ENCODE data around the gene DEXI. TPM values are rescaled to one million over a fixed set of nuclear protein-coding genes. Genes with fewer than 3 reads are reported as not detected.

DEXI gene
- total RNA-seq, 1 experiment from 2014 or later, result 23.7 TPM

DNA sequence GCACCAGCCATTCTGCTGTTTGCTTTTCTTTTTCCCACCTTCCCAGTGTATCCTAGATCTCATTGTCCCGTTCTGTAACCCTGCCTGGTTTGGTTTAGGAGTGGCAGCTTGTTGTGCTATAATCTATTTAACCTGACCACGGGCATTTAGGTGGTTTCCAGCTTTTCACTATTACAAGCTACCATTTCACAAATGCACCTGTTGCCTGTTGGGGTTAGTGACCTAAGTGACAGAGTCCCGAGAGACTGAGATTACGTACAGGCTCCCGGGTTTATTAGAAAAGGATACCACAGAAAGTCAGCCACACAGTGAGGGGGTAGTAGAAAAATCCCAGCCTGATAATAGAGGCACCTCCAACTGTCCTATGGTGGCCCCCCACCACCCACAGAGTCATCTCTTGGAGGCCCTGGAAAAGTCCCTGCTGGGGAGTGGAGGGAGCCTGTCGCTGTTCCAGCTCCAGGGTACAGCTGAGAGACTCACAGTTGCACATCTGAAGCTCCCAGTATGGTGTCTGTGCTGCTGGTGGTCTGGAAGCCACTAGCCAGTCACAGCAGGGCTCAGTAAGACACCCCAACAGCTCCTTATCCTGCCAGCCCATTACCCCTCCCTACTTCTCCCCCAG lies 23.3 kb upstream of the DEXI start:
- CTCF ChIA-PET, result interaction anchor here (0.6 kb wide), 1 partner anchor 212 kb away, joined by 5 read pairs; no protein-coding TSS in a partner anchor

DNA sequence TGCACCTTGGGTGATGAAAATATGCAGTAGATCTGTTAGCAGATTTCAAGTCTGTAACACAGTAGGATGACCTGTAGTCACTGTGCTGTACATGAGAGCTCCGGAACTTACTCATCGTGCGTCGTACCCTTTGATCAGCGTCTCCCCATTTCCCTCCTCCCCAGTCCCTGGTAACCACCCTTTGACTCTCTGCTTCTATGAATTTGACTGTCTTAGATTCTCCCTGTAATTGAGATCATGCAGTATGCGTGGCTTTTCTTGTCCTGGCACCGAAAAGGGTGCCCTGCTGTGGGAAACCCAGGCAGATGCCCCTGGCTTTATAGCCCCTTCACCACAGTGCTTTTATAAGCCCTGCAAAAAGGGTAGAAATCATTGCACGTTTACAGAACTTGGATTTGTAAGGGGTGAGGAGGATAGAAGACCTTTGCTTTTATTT lies 22.6 kb upstream of the DEXI start:
- Mint-ChIP-seq H3K27me3 (ENCODE audit: insufficient read depth, unreplicated experiment) (no peaks in the 10 kb centered on the region), H3K9me3 (ENCODE audit: unreplicated experiment) (no peaks in the 10 kb centered on the region), H3K4me3 (ENCODE audit: unreplicated experiment) (no peak overlapping the region), H3K27ac (ENCODE audit: unreplicated experiment) (no peak overlapping the region), H3K36me3 (ENCODE audit: insufficient read depth, unreplicated experiment) (peaks cover 8% of the 10 kb centered on the region), H3K4me1 (ENCODE audit: low read depth, unreplicated experiment) (no peaks in the 10 kb centered on the region)
- no peak overlapping the region for H3K4me3 ChIP-seq (ENCODE audit: low read depth, low read length)
- no peaks in the 10 kb centered on the region for H3K27me3 ChIP-seq (replicated peaks; ENCODE audit: control insufficient read depth, insufficient read depth, low read length)
- intact Hi-C loops (cut with micrococcal nuclease; ENCODE audit: unreplicated experiment), result loop anchor here (1.0 kb wide), 1 partner anchor 11 kb away; no protein-coding TSS in a partner anchor
- no peak for DNase-seq
- TF ChIP-seq, protein P1, sequence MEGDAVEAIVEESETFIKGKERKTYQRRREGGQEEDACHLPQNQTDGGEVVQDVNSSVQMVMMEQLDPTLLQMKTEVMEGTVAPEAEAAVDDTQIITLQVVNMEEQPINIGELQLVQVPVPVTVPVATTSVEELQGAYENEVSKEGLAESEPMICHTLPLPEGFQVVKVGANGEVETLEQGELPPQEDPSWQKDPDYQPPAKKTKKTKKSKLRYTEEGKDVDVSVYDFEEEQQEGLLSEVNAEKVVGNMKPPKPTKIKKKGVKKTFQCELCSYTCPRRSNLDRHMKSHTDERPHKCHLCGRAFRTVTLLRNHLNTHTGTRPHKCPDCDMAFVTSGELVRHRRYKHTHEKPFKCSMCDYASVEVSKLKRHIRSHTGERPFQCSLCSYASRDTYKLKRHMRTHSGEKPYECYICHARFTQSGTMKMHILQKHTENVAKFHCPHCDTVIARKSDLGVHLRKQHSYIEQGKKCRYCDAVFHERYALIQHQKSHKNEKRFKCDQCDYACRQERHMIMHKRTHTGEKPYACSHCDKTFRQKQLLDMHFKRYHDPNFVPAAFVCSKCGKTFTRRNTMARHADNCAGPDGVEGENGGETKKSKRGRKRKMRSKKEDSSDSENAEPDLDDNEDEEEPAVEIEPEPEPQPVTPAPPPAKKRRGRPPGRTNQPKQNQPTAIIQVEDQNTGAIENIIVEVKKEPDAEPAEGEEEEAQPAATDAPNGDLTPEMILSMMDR (IDR thresholded peaks at IDR 0.05; ENCODE audit: insufficient read depth in 1 of 2, low read depth in 1 of 2, low read length in 1 of 2, severe bottlenecking in 1 of 2, unreplicated experiment in 1 of 2), result no peak
- H3K36me3 ChIP-seq (ENCODE audit: control insufficient read depth, insufficient read depth, low read length), result no peaks in the 10 kb centered on the region; the same call in 1 of the 2 replicates
- no peaks in the 10 kb centered on the region for H3K4me1 ChIP-seq
- BruUV-seq (replicated peaks), result no TSS peak
- POLR2A ChIA-PET, result no interaction called here
- CTCF ChIA-PET, result no interaction called here
- H3K9me3 ChIP-seq, result no peaks in the 10 kb centered on the region

More for the DNA sequence above, 23.3 kb upstream of the DEXI start:
- POLR2A ChIA-PET, result no interaction called here
- Histone ChIP-seq H3K4me3 (ENCODE audit: low read depth, low read length) (no peak overlapping the region), H3K4me1 (no peaks in the 10 kb centered on the region), H3K27me3 (replicated peaks; ENCODE audit: control insufficient read depth, insufficient read depth, low read length) (no peaks in the 10 kb centered on the region), H3K36me3 (ENCODE audit: control insufficient read depth, insufficient read depth, low read length) (no peaks in the 10 kb centered on the region; the same call in 1 of the 2 replicates), H3K9me3 (no peaks in the 10 kb centered on the region)
- TF ChIP-seq, protein P1 (IDR thresholded peaks at IDR 0.05; ENCODE audit: insufficient read depth in 1 of 2, low read depth in 1 of 2, low read length in 1 of 2, severe bottlenecking in 1 of 2, unreplicated experiment in 1 of 2), result no peak
- intact Hi-C loops (cut with micrococcal nuclease; ENCODE audit: unreplicated experiment), result no loop called here
- Mint-ChIP-seq H3K4me3 (ENCODE audit: unreplicated experiment) (no peak overlapping the region), H3K27ac (ENCODE audit: unreplicated experiment) (no peak overlapping the region), H3K4me1 (ENCODE audit: low read depth, unreplicated experiment) (no peaks in the 10 kb centered on the region), H3K27me3 (ENCODE audit: insufficient read depth, unreplicated experiment) (no peaks in the 10 kb centered on the region), H3K9me3 (ENCODE audit: unreplicated experiment) (no peaks in the 10 kb centered on the region), H3K36me3 (ENCODE audit: insufficient read depth, unreplicated experiment) (peaks cover 9% of the 10 kb centered on the region)
- BruUV-seq (replicated peaks), result no TSS peak
- DNase-seq, result no peak

DNA sequence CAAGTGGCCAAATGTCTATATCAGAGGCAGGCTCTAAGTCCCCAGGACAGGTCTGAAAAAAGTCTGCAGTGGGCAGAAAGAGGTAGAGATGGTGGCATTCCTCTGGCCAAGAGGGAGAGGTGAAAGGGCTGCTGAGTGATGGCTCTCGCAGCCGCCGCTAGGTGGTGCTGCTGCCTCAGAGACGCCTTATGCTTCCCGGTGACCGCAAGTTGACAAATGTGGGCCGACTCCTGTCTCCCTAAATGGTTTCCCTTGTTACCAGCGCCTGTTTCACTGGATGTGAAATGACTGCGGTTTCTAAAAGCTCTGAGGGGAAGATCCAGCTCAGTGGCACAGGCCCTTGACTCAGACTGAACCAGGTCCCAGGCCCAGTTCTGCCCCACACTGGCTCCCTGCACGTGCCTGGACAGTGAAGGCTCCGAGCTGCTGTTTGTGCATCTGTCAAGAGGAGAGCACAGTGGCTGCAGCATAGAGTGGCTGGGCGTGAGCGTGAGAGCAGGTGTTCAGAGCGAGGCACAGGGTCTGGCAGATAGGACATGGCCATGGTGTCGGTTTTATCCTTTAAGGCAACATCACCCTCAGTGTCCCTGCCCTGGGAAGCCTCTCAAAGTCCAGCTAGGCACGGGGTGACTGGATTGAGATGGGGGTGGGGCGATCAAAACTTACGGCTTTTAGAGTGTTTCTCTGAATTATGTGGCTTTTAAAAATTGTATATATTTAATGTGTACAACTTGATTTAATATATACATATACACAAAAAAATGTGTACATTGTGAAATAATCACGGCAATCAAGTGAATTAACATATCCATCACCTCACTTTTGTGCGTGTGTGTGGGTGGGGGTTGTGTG lies 22.0 kb upstream of the DEXI start:
- POLR2A ChIA-PET, result no interaction called here

More for the DNA sequence above, 22.0 kb upstream of the DEXI start:
- no peaks in the 10 kb centered on the region; the same call in 1 of the 2 replicates for H3K36me3 ChIP-seq (ENCODE audit: control insufficient read depth, insufficient read depth, low read length)
- intact Hi-C loops (cut with micrococcal nuclease; ENCODE audit: unreplicated experiment), result loop anchor here (1.0 kb wide), 1 partner anchor 10 kb away; no protein-coding TSS in a partner anchor
- no peaks in the 10 kb centered on the region for H3K27me3 ChIP-seq (replicated peaks; ENCODE audit: control insufficient read depth, insufficient read depth, low read length)
- no peak overlapping the region for H3K27ac Mint-ChIP-seq (ENCODE audit: unreplicated experiment)
- H3K9me3 Mint-ChIP-seq (ENCODE audit: unreplicated experiment), result no peaks in the 10 kb centered on the region
- H3K4me3 Mint-ChIP-seq (ENCODE audit: unreplicated experiment), result no peak overlapping the region
- H3K4me1 Mint-ChIP-seq (ENCODE audit: low read depth, unreplicated experiment), result no peaks in the 10 kb centered on the region
- no peaks in the 10 kb centered on the region for H3K9me3 ChIP-seq
- CTCF ChIA-PET, result interaction anchor here (0.8 to 1.5 kb wide), 3 partner anchors 10 to 292 kb away, joined by 3 to 4 read pairs (median 3); partner anchors contain the start of gene SOCS1
- H3K36me3 Mint-ChIP-seq (ENCODE audit: insufficient read depth, unreplicated experiment), result peaks cover 8% of the 10 kb centered on the region
- peak; percentile 67 to 78 for DNase-seq
- no peaks in the 10 kb centered on the region for H3K27me3 Mint-ChIP-seq (ENCODE audit: insufficient read depth, unreplicated experiment)
- TF ChIP-seq, protein P1 (IDR thresholded peaks at IDR 0.05; ENCODE audit: insufficient read depth in 1 of 2, low read depth in 1 of 2, low read length in 1 of 2, severe bottlenecking in 1 of 2, unreplicated experiment in 1 of 2), result peak; percentile 82 to 89
- H3K4me1 ChIP-seq, result no peaks in the 10 kb centered on the region
- no peak overlapping the region for H3K4me3 ChIP-seq (ENCODE audit: low read depth, low read length)
- BruUV-seq (replicated peaks), result no TSS peak

All from Caco-2 (cell line).